ENCODE data around the gene DBX2.
"Not testable (repeated sequence)": the region's sequence is repeated elsewhere in the genome, so short reads cannot be mapped to it uniquely, and the experiment has no call there.

Gene DBX2

DNA sequence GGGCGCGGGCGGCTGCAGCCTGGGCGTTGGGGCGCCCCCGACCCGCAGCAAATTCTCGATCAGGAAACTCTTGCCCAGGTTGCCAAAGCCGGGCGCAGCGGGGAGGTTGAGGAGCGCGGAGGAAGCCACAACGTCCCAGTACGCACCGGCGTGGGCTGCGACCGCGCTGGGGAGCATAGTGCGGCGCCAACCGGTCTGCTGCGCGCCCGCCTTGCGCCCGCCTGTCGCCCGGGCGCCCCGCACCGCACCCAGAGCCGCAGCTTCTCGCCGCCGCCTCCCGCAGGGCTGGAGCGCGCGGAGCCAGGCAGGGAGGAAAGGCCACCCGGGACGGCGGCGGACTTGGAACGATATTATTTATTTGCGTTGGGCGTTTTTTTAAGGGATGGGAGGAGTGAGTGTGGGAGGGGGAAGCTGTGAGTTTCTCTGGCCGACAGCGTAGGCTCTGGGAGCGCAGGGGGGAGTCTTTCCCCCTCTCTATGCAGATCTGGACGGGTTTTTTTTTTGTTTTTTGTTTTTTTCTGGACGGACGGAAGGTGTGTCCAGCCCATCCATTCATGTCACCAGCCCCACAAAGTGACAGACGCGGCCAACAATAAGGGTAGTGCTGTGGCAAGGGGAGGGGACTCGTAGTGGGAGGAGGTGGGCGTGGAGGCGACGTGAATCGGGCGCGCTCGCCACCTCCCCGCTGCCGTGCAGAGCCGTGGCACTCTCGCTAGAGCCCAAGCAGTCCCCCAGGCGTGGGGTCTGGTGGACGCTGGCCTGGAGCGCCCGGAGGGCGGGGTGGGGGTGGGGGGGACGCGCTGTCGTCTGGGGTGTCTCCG lies at the start of gene DBX2:
TSS of gene DBX2 (minus strand) at position 349 of the 821 bp plus-strand sequence. CDS start at position 177, 172 bp downstream.
- peaks cover 3% of the 10 kb centered on the region for H3K4me1 Mint-ChIP-seq
- no peak within 1 kb of the TSS for H3K27ac Mint-ChIP-seq
- peaks cover 51% of the 10 kb centered on the region for H3K27me3 Mint-ChIP-seq
- CTCF ChIA-PET = interaction anchor here (0.6 kb wide), 1 partner anchor 18 kb away, joined by 3 read pairs; no protein-coding TSS in a partner anchor
- no peaks in the 10 kb centered on the region for H3K9me3 Mint-ChIP-seq
- H3K4me3 Mint-ChIP-seq = no peak within 1 kb of the TSS
- DNase-seq = no peak
- H3K36me3 Mint-ChIP-seq = no peaks in the 10 kb centered on the region

- H3K27me3 Mint-ChIP-seq = peaks cover 4% of the 10 kb centered on the region
Observed at GRCh38 chr12:45098766-45099165, 47.9 kb upstream of the DBX2 start.

DNA sequence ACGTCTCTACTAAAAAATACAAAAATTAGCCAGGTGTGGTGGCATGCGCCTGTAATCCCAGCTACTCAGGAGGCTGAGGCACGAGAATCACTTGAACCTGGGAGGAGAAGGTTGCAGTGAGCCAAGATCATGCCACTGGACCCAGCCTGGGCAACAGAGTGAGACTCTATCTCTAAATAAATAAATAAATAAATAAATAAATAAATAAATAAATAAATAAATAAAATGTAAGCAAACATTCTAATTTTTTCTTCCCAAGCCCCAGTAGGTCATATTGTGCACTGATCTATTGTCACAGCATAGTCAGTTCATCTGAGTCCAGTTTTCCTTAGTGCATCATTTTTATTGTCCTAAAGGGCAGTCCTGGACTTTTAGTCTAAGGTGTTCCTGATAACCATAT lies 44.5 kb upstream of the DBX2 start:
- H3K4me3 Mint-ChIP-seq, DNase-seq, H3K9me3 Mint-ChIP-seq, H3K27ac Mint-ChIP-seq, H3K27me3 Mint-ChIP-seq, H3K36me3 Mint-ChIP-seq, H3K4me1 Mint-ChIP-seq, CTCF ChIA-PET: not testable (repeated sequence)

More at GRCh38 chr12:45098766-45099165, 47.9 kb upstream of the DBX2 start:
- no peaks in the 10 kb centered on the region for H3K36me3 Mint-ChIP-seq
- no peak overlapping the region for H3K27ac Mint-ChIP-seq
- no peak for DNase-seq
- H3K4me1 Mint-ChIP-seq = no peaks in the 10 kb centered on the region
- CTCF ChIA-PET = no interaction called here
- H3K9me3 Mint-ChIP-seq = no peaks in the 10 kb centered on the region
- H3K4me3 Mint-ChIP-seq = no peak overlapping the region

GRCh38 chr12:45093051-45093450 lies 42.2 kb upstream of the DBX2 start:
- Mint-ChIP-seq H3K4me3 (no peak overlapping the region), H3K27ac (no peak overlapping the region), H3K9me3 (no peaks in the 10 kb centered on the region), H3K4me1 (no peaks in the 10 kb centered on the region), H3K36me3 (no peaks in the 10 kb centered on the region), H3K27me3 (peaks cover 4% of the 10 kb centered on the region)
- CTCF ChIA-PET = no interaction called here
- DNase-seq = no peak

DNA sequence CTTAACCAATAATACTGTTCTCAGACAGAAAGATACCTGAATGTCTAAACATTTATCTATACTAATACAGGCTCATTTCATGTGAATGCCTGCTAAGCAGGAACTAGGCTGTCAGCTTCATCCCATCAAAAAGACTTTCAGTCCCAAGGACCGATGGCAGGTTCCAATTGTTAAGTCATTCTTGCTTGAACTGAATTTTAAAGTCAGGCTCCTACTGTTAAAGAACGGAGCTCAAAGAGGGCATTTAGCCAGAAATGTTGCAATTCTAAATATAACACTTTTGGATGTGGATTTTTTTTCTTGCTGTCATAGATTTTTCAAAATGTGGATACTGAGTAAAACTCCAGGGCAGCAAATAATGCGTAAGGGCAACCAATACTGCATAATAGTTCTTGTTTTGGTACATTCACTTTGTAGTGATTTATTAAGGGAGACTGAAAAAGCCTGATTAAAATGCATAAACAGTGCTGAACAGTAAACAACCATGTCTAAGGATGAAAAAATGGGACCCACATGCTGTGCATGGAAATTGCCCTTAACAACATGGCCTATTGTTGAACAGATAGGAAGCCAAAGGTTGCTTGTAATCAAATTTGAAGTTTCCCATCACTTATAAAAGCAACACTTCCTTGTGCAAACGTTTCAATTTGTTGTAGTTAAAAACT lies 38.6 kb upstream of the DBX2 start:
- Mint-ChIP-seq H3K4me1 (no peaks in the 10 kb centered on the region), H3K27me3 (no peaks in the 10 kb centered on the region), H3K27ac (no peak overlapping the region), H3K9me3 (peaks cover 5% of the 10 kb centered on the region), H3K36me3 (peaks cover 2% of the 10 kb centered on the region), H3K4me3 (no peak overlapping the region)
- CTCF ChIA-PET = no interaction called here
- no peak for DNase-seq

GRCh38 chr12:45088608-45089007 lies 37.7 kb upstream of the DBX2 start:
- Mint-ChIP-seq H3K4me3 (no peak overlapping the region), H3K36me3 (peaks cover 2% of the 10 kb centered on the region), H3K4me1 (no peaks in the 10 kb centered on the region), H3K27ac (no peak overlapping the region), H3K9me3 (peaks cover 5% of the 10 kb centered on the region), H3K27me3 (no peaks in the 10 kb centered on the region)
- DNase-seq = no peak
- CTCF ChIA-PET = no interaction called here

DNA sequence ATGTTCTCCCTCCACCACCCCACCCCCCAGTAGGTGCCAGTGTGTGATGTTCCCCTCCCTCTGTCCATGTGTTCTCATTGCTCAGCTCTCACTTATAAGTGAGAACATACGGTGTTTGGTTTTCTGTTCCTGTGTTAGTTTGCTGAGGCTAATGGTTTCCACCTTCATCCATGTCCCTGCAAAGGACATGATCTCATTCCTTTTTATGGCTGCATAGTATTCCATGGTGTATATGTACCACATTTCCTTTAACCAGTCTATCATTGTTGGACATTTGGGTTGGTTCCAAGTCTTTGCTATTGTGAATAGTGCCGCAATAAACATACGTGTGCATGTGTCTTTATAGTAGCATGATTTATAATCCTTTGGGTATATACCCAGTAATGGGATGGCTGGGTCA lies 33.3 kb upstream of the DBX2 start:
- CTCF ChIA-PET, H3K4me3 Mint-ChIP-seq: not testable (repeated sequence)

DNA sequence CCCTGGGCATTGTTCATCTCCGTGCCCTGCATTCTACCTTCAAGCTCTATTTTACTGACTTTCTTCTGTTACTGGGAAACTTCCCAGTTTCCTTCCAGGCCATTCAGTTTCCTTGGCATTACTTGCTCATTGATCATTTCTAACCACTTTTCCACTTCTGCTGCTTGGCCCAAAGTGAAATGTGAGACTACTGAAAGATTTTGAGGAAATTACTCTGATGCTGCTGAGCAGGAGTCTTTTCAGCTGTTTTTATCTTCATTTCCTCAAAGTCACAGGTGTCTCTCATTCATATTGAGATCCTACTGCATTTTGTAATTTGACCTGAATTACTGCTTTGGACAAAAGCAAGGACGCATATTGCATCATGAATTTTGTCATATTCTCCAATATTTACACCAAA lies 26.4 kb upstream of the DBX2 start:
- Mint-ChIP-seq H3K4me3 (no peak overlapping the region), H3K9me3 (no peaks in the 10 kb centered on the region), H3K27ac (no peak overlapping the region), H3K36me3 (no peaks in the 10 kb centered on the region), H3K4me1 (no peaks in the 10 kb centered on the region), H3K27me3 (peaks cover 3% of the 10 kb centered on the region)
- DNase-seq = no peak
- CTCF ChIA-PET = no interaction called here

More for the DNA sequence above, 33.3 kb upstream of the DBX2 start:
- H3K9me3 Mint-ChIP-seq, H3K4me1 Mint-ChIP-seq, H3K27ac Mint-ChIP-seq, H3K36me3 Mint-ChIP-seq, H3K27me3 Mint-ChIP-seq, DNase-seq: not testable (repeated sequence)

DNA sequence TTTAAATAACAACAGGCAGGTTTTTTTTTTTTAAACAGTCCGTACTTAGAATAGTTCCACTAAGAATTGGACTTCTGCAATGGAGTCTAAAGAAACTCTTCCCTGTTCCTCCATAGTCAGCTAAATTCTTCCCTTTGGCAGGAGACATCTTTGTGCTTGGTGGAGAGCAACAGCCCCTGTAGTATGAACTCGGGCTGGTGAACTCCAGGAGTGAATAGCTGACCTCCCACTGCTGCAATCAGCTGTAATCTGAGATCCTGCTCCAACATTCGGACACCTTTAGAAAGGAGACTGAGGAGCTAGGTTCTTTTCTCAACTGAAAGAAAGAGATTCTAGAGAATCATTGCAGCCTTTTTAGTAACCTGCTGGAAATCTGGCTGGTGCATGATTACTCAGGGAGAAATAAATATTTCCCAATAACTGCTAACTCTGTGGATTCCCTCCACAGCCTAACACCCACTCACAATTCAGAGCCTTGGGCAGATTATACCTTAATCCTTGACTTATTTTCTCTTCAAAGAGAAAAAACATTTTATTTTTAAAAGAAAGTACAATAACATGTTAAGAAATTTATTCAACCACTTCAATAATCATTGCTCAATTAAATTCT lies 25.6 kb upstream of the DBX2 start:
- Mint-ChIP-seq H3K4me1 (no peaks in the 10 kb centered on the region), H3K27me3 (peaks cover 3% of the 10 kb centered on the region), H3K4me3 (no peak overlapping the region), H3K27ac (no peak overlapping the region), H3K9me3 (no peaks in the 10 kb centered on the region), H3K36me3 (no peaks in the 10 kb centered on the region)
- CTCF ChIA-PET = no interaction called here
- no peak for DNase-seq

GRCh38 chr12:45075587-45076282 lies 24.8 kb upstream of the DBX2 start:
- DNase-seq = no peak
- Mint-ChIP-seq H3K4me1 (no peaks in the 10 kb centered on the region), H3K4me3 (no peak overlapping the region), H3K27me3 (peaks cover 3% of the 10 kb centered on the region), H3K27ac (no peak overlapping the region), H3K9me3 (no peaks in the 10 kb centered on the region), H3K36me3 (no peaks in the 10 kb centered on the region)
- CTCF ChIA-PET = no interaction called here

DNA sequence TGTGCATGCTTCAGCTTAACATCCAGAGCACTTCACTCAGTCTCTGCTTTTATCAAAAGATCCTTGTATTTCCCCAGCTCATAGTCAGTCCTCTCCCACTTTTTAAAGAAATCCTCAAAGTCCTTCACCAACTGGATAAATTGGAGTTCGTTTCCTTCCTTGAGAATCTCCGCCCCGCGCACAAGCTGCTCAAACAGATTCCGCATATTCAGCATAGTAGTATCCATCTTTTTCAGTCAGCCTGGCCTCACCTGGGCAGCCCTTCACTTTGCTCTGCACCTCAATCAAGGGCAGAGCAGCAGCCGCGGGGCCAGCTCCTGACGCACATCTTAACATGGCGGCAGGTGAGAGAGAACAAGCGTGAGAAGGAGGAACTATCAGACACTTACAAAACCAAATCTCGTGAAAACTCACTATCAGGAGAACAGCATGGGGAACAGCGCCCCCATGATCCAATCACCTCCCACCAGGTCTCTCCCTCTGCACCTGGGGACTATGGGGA lies 14.3 kb upstream of the DBX2 start:
- no peaks in the 10 kb centered on the region for H3K36me3 Mint-ChIP-seq
- no peak overlapping the region for H3K4me3 Mint-ChIP-seq
- peaks cover 10% of the 10 kb centered on the region for H3K9me3 Mint-ChIP-seq
- no peaks in the 10 kb centered on the region for H3K27me3 Mint-ChIP-seq
- no peak for DNase-seq
- no peaks in the 10 kb centered on the region for H3K4me1 Mint-ChIP-seq
- CTCF ChIA-PET = interaction anchor here (0.7 kb wide), 1 partner anchor 20 kb away, joined by 3 read pairs; no protein-coding TSS in a partner anchor
- no peak overlapping the region for H3K27ac Mint-ChIP-seq

- Mint-ChIP-seq H3K27ac (no peak overlapping the region), H3K36me3 (no peaks in the 10 kb centered on the region), H3K4me3 (no peak overlapping the region), H3K9me3 (peaks cover 3% of the 10 kb centered on the region), H3K27me3 (peaks cover 3% of the 10 kb centered on the region), H3K4me1 (no peaks in the 10 kb centered on the region)
- DNase-seq = no peak
- CTCF ChIA-PET = no interaction called here
Observed at GRCh38 chr12:45060976-45061375, 10.1 kb upstream of the DBX2 start.

GRCh38 chr12:45051572-45052125 lies 750 bp upstream of the DBX2 start:
- no peak overlapping the region for H3K27ac Mint-ChIP-seq
- H3K9me3 Mint-ChIP-seq = no peaks in the 10 kb centered on the region
- no peaks in the 10 kb centered on the region for H3K36me3 Mint-ChIP-seq
- H3K4me1 Mint-ChIP-seq = peaks cover 3% of the 10 kb centered on the region
- CTCF ChIA-PET = interaction anchor here (0.6 kb wide), 1 partner anchor 18 kb away, joined by 3 read pairs; no protein-coding TSS in a partner anchor
- H3K4me3 Mint-ChIP-seq = no peak overlapping the region
- no peak for DNase-seq
- peaks cover 48% of the 10 kb centered on the region for H3K27me3 Mint-ChIP-seq

Data from activated naive CD4-positive, alpha-beta T cell treated with anti-CD3 and anti-CD28 coated beads, Interleukin-2, amount 10 ng/mL, durations not matched to agents 7 days and 5 days (primary cell).